HAP-1 (cell line): ENCODE measurements around the gene SLC6A20.

Source experiments
- DNase-seq, 2 experiments: peaks; one replicate each; pipeline ENCODE4 v3.0.0-alpha.2; 2016 to 2020; ENCODE audit warnings: low spot score in 2 of 2
- H3K27me3 ChIP-seq: fragments of 250-450 bp; sonication (Bioruptor Pico); 2 replicates; pipeline ENCODE4 v1.5.1; 2020; ENCODE audit warnings: low read depth, mild to moderate bottlenecking, moderate library complexity
- H3K36me3 ChIP-seq: fragments of 250-450 bp; sonication (Bioruptor Pico); replicated peaks from 2 replicates; pipeline ENCODE4 v1.5.1; 2020; ENCODE audit warnings: mild to moderate bottlenecking
- H3K4me1 ChIP-seq: fragments of 250-450 bp; sonication (Bioruptor Pico); 2 replicates; pipeline ENCODE4 v1.5.1; 2020; ENCODE audit warnings: mild to moderate bottlenecking
- H3K4me3 ChIP-seq: fragments of 250-450 bp; sonication (Bioruptor Pico); 2 replicates; pipeline ENCODE4 v1.5.1; 2020; ENCODE audit warnings: mild to moderate bottlenecking, moderate library complexity
- H3K9me3 ChIP-seq: fragments of 250-450 bp; sonication (Bioruptor Pico); 2 replicates; pipeline ENCODE4 v1.5.1; 2020; ENCODE audit warnings: mild to moderate bottlenecking, moderate library complexity
- in situ Hi-C: fragments of 300-500 bp; cut with MboI; formaldehyde crosslinking; loops from 3 replicates; pipeline ENCODE4 v1.14.3; 2020; ENCODE audit warnings: low sequenced_read_pairs, inconsistent platforms, mixed read lengths

Gene SLC6A20

GRCh38 chr3:45779746-45780735 lies 16.3 kb downstream of the SLC6A20 start:
- no peak for DNase-seq
- in situ Hi-C loops = no loop called here
- H3K4me1 ChIP-seq = no peaks in the 10 kb centered on the region

GRCh38 chr3:45778761-45779201 lies 17.6 kb downstream of the SLC6A20 start:
- Histone ChIP-seq H3K4me1 (no peaks in the 10 kb centered on the region), H3K27me3 (no peaks in the 10 kb centered on the region; the same call in none of the 2 replicates), H3K4me3 (no peak overlapping the region), H3K9me3 (no peaks in the 10 kb centered on the region), H3K36me3 (no peaks in the 10 kb centered on the region)
- in situ Hi-C loops = no loop called here
- no peak for DNase-seq

More at GRCh38 chr3:45779746-45780735, 16.3 kb downstream of the SLC6A20 start:
- no peaks in the 10 kb centered on the region for H3K36me3 ChIP-seq
- peaks cover 3% of the 10 kb centered on the region; the same call in 1 of the 2 replicates for H3K9me3 ChIP-seq
- no peak overlapping the region for H3K4me3 ChIP-seq
- H3K27me3 ChIP-seq = no peaks in the 10 kb centered on the region; the same call in none of the 2 replicates

- Histone ChIP-seq H3K36me3 (no peaks in the 10 kb centered on the region), H3K4me1 (no peaks in the 10 kb centered on the region), H3K9me3 (no peaks in the 10 kb centered on the region), H3K27me3 (no peaks in the 10 kb centered on the region; the same call in none of the 2 replicates), H3K4me3 (no peak overlapping the region)
- no peak for DNase-seq
- in situ Hi-C loops = no loop called here
Measured at GRCh38 chr3:45777746-45778386, 18.5 kb downstream of the SLC6A20 start.

- H3K36me3 ChIP-seq = no peaks in the 10 kb centered on the region
- no peaks in the 10 kb centered on the region for H3K4me1 ChIP-seq
- no peaks in the 10 kb centered on the region for H3K9me3 ChIP-seq
- in situ Hi-C loops = no loop called here
- H3K27me3 ChIP-seq = no peaks in the 10 kb centered on the region; the same call in 1 of the 2 replicates
- DNase-seq = no peak
- H3K4me3 ChIP-seq = no peak overlapping the region
Measured at GRCh38 chr3:45777111-45777745, 19.1 kb downstream of the SLC6A20 start.

GRCh38 chr3:45776611-45777010 lies 19.7 kb downstream of the SLC6A20 start:
- no peaks in the 10 kb centered on the region for H3K4me1 ChIP-seq
- no peak overlapping the region for H3K4me3 ChIP-seq
- in situ Hi-C loops = no loop called here
- DNase-seq = no peak
- no peaks in the 10 kb centered on the region for H3K9me3 ChIP-seq
- no peaks in the 10 kb centered on the region; the same call in 1 of the 2 replicates for H3K27me3 ChIP-seq
- no peaks in the 10 kb centered on the region for H3K36me3 ChIP-seq

- no peak for DNase-seq
- Histone ChIP-seq H3K4me1 (no peaks in the 10 kb centered on the region), H3K9me3 (no peaks in the 10 kb centered on the region), H3K4me3 (no peak overlapping the region), H3K27me3 (no peaks in the 10 kb centered on the region; the same call in 1 of the 2 replicates), H3K36me3 (no peaks in the 10 kb centered on the region)
- in situ Hi-C loops = no loop called here
Measured at GRCh38 chr3:45776301-45776595, 20.1 kb downstream of the SLC6A20 start.

- DNase-seq = no peak
- Histone ChIP-seq H3K9me3 (no peaks in the 10 kb centered on the region), H3K4me3 (no peak overlapping the region), H3K27me3 (no peaks in the 10 kb centered on the region; the same call in 1 of the 2 replicates), H3K36me3 (no peaks in the 10 kb centered on the region), H3K4me1 (no peaks in the 10 kb centered on the region)
- in situ Hi-C loops = no loop called here
Measured at GRCh38 chr3:45775571-45776300, 20.6 kb downstream of the SLC6A20 start.

GRCh38 chr3:45774581-45775521 lies 21.5 kb downstream of the SLC6A20 start:
- in situ Hi-C loops = no loop called here

GRCh38 chr3:45773714-45774449 lies 22.5 kb downstream of the SLC6A20 start:
- Histone ChIP-seq H3K36me3 (no peaks in the 10 kb centered on the region), H3K4me3 (no peak overlapping the region), H3K9me3 (no peaks in the 10 kb centered on the region), H3K27me3 (peaks cover 7% of the 10 kb centered on the region), H3K4me1 (no peaks in the 10 kb centered on the region)
- DNase-seq = no peak
- in situ Hi-C loops = no loop called here

More at GRCh38 chr3:45774581-45775521, 21.5 kb downstream of the SLC6A20 start:
- H3K36me3 ChIP-seq = no peaks in the 10 kb centered on the region
- H3K4me1 ChIP-seq = no peaks in the 10 kb centered on the region
- H3K4me3 ChIP-seq = no peak overlapping the region
- H3K9me3 ChIP-seq = no peaks in the 10 kb centered on the region
- DNase-seq = no peak
- H3K27me3 ChIP-seq = no peaks in the 10 kb centered on the region; the same call in 1 of the 2 replicates

GRCh38 chr3:45773072-45773471 lies 23.3 kb downstream of the SLC6A20 start:
- no peak for DNase-seq
- in situ Hi-C loops = no loop called here
- Histone ChIP-seq H3K27me3 (peaks cover 12% of the 10 kb centered on the region), H3K36me3 (no peaks in the 10 kb centered on the region), H3K9me3 (no peaks in the 10 kb centered on the region), H3K4me1 (no peaks in the 10 kb centered on the region), H3K4me3 (no peak overlapping the region)

GRCh38 chr3:45772341-45773035 lies 23.8 kb downstream of the SLC6A20 start:
- H3K27me3 ChIP-seq = peaks cover 13% of the 10 kb centered on the region
- in situ Hi-C loops = no loop called here
- H3K9me3 ChIP-seq = no peaks in the 10 kb centered on the region
- no peak for DNase-seq
- no peaks in the 10 kb centered on the region for H3K4me1 ChIP-seq
- no peak overlapping the region for H3K4me3 ChIP-seq
- H3K36me3 ChIP-seq = no peaks in the 10 kb centered on the region
